HG03469 (cell line): ENCODE measurements around the gene CSF3.

Experiments
- ATAC-seq: cut with Tn5 transposase; IDR thresholded peaks from one replicate; pipeline ENCODE4 v1.9.1; 2021; ENCODE audit warnings: mild to moderate bottlenecking, moderate library complexity, moderate number of reproducible peaks; ENCODE audit not compliant: unreplicated experiment

CSF3 gene

GRCh38 chr17:40022961-40023541, 7.8 kb downstream of the CSF3 start:
- ATAC-seq = no peak

DNA sequence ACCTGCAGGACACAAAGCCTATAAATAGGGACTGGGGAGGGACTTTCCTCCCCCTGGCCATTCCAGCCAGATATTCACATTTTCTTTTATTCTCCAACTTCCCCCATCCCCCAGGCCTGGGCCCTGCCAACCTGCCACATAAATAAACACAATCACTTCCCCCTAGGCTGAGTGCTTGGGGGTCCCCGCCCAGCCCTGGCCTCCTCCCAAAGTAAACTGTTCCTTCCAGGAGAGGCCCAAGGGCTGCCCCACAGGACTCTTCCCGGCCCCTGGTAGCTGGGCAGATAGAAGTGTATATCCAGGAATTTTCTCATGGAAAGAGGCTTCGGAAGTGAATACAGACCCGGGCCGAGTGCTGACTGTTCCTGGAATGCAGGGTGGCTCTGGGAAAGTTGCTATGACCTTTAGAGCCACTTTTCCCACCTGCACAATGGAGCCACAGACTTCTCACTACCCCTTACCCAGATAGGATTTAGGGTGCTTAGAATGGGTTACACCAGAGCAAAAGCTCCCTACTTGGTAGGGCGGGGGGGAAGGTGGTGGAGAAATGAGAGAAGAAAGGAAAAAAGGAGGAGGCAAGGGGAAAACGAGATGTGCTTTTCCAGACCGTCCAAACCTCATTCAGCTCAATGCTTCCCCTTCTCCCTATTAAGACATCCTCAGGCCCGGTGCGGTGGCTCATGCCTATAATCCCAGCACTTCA, 8.5 kb downstream of the CSF3 start:
- no peak for ATAC-seq

DNA sequence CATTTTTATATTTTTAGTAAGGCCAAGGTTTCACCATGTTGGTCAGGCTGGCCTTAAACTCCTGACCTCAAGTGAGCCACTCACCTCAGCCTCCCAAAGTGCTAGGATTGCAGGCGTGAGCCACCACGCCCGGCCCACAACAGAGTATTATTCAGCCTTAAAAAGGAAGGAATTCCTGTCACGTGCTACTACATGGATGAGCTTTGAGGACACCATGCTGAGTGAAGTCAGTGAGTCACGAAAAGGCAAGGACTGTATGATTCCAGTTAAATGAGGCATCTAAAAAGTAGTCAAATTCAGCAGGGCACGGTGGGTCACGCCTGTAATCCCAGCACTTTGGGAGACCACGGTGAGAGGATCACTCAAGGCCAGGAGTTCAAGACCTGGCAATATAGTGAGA, 9.7 kb downstream of the CSF3 start:
- no peak for ATAC-seq

- no peak for ATAC-seq
Measured at GRCh38 chr17:40025559-40025958, 10.3 kb downstream of the CSF3 start.

- ATAC-seq = no peak
Measured at GRCh38 chr17:40025991-40026815, 11.0 kb downstream of the CSF3 start.

- ATAC-seq = no peak
Measured at GRCh38 chr17:40026816-40027613, 11.8 kb downstream of the CSF3 start.

DNA sequence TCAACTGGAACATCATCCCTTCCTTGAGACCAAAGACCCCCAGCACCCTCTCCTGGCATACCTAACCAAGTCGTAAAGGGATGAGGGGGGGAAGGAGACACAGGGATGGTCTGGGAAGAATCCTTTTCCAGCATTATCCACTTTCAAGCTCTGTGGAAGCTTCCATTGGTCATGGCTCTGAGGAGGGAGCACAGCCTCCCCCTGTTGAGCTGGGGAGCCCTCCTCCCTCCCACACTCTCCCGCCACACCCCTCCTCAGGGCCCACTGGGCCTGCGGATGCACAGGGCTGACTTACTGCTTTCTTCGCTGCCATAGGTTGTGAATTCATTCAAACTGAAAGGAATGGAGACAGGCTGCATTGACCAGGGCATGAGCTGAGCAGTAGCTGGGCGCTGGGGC, 12.4 kb downstream of the CSF3 start:
- ATAC-seq = no peak

DNA sequence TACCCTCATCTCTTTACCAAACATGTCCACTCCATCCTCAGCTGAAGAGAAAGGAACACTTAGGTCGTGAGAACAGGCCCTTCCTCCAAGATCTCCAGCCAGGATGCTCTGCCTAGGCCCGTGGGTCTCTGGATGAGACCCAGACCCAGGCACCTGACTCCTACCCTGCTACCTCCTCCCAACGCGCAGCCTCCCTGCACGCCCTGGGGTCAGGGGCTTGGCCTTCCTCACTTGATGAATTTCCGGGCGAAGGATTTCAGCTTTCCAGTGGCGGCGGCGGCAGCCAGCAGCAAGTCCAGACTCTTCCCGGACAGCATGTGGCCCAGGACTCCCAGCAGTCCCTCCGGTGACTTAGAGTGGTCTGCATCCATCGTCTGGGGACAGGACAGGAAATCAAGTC, 13.4 kb downstream of the CSF3 start:
- ATAC-seq = no peak

GRCh38 chr17:40031706-40032105, 16.5 kb downstream of the CSF3 start:
- ATAC-seq = no peak

GRCh38 chr17:40032322-40033320, 17.4 kb downstream of the CSF3 start:
- ATAC-seq = no peak

DNA sequence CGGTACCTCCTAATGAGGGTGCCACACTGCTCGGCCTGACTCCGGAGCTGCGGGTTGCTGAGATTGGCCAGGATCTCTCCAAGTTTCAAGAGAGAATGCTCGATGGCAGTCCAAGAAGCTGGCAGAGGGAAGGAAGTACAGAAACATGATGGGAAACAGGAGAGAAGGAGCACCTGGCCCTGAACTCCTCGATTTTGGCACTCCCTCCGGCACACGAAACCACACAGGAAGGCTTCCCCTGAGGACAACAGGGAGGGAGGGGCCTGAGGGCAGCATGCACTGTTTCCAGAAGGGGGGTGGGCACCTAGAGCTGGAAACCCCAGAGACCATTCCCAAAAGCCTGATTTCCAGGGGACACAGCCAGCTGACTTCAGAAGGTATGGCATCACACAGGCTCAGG, 18.1 kb downstream of the CSF3 start:
- ATAC-seq = no peak

DNA sequence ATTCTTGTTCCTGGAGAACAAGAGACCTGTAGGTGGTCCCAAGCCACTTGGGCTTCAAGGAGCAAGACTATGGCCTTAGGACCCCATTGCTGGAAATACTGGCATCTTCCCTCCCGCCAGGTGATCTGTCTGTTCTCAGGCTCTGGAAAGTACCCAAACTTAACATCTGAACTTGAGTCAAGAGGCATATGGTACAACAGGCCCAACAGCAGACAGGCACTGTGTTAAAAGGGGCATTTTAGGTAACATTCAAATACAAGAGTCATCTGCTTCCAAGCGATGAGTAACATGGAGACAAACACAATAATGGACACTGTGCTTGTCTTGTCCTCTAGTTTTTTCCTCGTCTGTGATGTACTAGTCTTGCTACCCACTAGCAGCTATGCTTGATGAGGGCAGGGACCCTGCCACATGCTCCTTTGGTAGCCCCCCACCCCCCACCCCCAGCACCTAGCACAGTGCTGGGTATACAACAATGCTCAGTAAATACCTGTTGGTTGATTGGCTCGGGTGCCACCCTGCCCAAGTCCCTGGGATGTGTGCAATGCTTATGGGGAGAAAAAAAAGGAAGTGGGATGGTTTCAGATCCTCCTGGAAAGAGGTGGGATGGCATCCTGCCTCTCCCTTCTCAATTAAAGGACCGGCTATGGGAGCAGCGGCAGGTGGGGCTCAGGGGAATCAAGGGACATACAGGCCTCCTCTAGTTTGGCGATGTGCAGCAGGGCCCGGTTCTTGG, 19.4 kb downstream of the CSF3 start:
- ATAC-seq = no peak

GRCh38 chr17:40035162-40035559, 19.9 kb downstream of the CSF3 start:
- no peak for ATAC-seq

- no peak for ATAC-seq
Measured at GRCh38 chr17:40038882-40039513, 23.8 kb downstream of the CSF3 start.

- no peak for ATAC-seq
Measured at GRCh38 chr17:40041196-40041595, 26.0 kb downstream of the CSF3 start.

GRCh38 chr17:40056379-40057015, 41.3 kb downstream of the CSF3 start:
- no peak for ATAC-seq

- ATAC-seq = no peak
Measured at GRCh38 chr17:40058186-40058784, 43.0 kb downstream of the CSF3 start.

- no peak for ATAC-seq
Measured at GRCh38 chr17:40058865-40059264, 43.6 kb downstream of the CSF3 start.
